ENCODE results near the gene PPHLN1. TPM values are rescaled to one million over a fixed set of nuclear protein-coding genes. Genes with fewer than 3 reads are reported as not detected.
"Not testable (repeated sequence)": the region's sequence is repeated elsewhere in the genome, so short reads cannot be mapped to it uniquely, and the experiment has no call there.

Gene PPHLN1
- polyA plus RNA-seq, 2 donors = 15.0 to 27.2 TPM

DNA sequence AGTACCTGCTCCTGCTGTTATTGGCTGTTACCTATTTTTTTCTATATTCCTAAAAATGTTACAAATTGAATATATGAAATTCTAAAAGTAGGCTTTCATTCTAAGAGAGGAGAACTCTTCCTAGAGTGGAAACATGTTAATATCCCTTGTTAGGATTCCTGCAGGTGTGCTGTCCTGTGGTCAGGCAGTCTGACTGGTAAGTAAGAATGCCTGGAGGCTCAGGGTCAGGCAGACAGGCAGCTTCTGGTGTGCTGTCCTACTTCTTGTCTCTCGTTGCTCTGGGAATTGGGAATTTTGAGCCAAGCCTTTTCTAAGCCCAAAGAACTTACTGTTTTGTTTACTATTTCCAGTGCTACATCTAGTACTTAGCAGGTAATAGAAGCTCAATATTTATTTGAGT is 10.3 kb downstream of the PPHLN1 start:
- Histone ChIP-seq H3K36me3 (ENCODE audit: control insufficient read depth in 2 of 2, insufficient read depth in 2 of 2, low read length in 1 of 2) (peaks cover 0 to 2% of the 10 kb centered on the region in 2 donors), H3K4me3 (ENCODE audit: low read depth in 1 of 2, low read length in 2 of 2) (no peak overlapping the region), H3K9me3 (ENCODE audit: control insufficient read depth in 2 of 2, insufficient read depth in 1 of 2, low read depth in 1 of 2, low read length in 1 of 2) (no peaks in the 10 kb centered on the region), H3K27me3 (ENCODE audit: control insufficient read depth in 1 of 2, insufficient read depth in 2 of 2, low read length in 2 of 2) (no peaks in the 10 kb centered on the region), H3K27ac (ENCODE audit: low read depth in 2 of 2, low read length in 1 of 2) (no peak overlapping the region), H3K4me1 (ENCODE audit: control insufficient read depth in 2 of 2, insufficient read depth in 2 of 2, low read length in 1 of 2) (no peaks in the 10 kb centered on the region)
- WGBS, 2 donors = 50 to 52% methylated on average over 1 of the region's 1 CpG

DNA sequence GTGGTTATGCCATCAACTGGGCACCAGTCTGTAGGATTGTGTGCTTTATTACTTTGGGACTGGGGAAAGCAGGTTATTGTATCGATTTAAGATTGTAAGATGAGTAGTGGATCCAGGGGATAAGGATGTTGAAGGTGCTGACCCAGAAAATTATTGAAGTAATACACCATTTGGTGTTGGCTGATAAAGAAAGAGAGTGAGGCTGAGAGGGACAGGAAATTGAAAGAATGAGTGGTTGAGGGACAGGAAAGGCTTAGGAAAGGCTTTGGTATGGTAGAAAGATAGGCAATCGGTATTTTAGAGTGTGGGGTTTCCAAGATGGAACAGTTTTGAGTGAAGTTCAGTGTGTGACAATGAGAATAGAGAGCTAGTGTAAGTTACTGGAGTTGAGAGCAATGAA is 12.3 kb downstream of the PPHLN1 start:
- H3K4me3 ChIP-seq (ENCODE audit: low read depth in 1 of 2, low read length in 2 of 2) = no peak overlapping the region
- H3K27me3 ChIP-seq (ENCODE audit: control insufficient read depth in 1 of 2, insufficient read depth in 2 of 2, low read length in 2 of 2) = no peaks in the 10 kb centered on the region
- 92 to 97% methylated on average over 2 of the region's 2 CpGs for WGBS, 2 donors
- peaks cover 0 to 2% of the 10 kb centered on the region in 2 donors for H3K36me3 ChIP-seq (ENCODE audit: control insufficient read depth in 2 of 2, insufficient read depth in 2 of 2, low read length in 1 of 2)
- no peak overlapping the region for H3K27ac ChIP-seq (ENCODE audit: low read depth in 2 of 2, low read length in 1 of 2)
- H3K4me1 ChIP-seq (ENCODE audit: control insufficient read depth in 2 of 2, insufficient read depth in 2 of 2, low read length in 1 of 2) = no peaks in the 10 kb centered on the region
- H3K9me3 ChIP-seq (ENCODE audit: control insufficient read depth in 2 of 2, insufficient read depth in 1 of 2, low read depth in 1 of 2, low read length in 1 of 2) = no peaks in the 10 kb centered on the region

DNA sequence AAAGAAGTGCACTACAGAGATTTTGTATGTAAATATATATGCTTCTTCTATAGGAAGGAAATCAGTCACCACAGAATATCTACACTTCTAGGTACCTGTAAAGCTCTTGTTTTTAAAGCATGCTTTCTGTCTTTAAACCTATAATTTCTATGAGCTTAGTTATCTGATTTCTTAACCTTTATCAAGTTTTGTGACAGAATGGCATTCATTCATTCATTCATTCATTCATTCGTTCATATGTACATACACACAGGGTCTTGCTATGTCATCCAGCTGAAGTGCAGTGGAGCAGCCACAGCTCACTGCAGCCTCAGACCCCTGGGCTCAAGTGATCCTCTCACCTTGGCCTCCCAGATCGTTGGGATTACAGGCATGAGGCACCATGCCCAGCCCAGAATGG is 16.1 kb downstream of the PPHLN1 start:
- H3K36me3 ChIP-seq (ENCODE audit: control insufficient read depth in 2 of 2, insufficient read depth in 2 of 2, low read length in 1 of 2) = no peaks in the 10 kb centered on the region
- no peak overlapping the region for H3K4me3 ChIP-seq (ENCODE audit: low read depth in 1 of 2, low read length in 2 of 2)
- H3K27ac ChIP-seq (ENCODE audit: low read depth in 2 of 2, low read length in 1 of 2) = no peak overlapping the region
- H3K27me3 ChIP-seq (ENCODE audit: control insufficient read depth in 1 of 2, insufficient read depth in 2 of 2, low read length in 2 of 2) = no peaks in the 10 kb centered on the region
- H3K4me1 ChIP-seq (ENCODE audit: control insufficient read depth in 2 of 2, insufficient read depth in 2 of 2, low read length in 1 of 2) = no peaks in the 10 kb centered on the region
- 77 to 82% methylated on average over 2 of the region's 2 CpGs for whole genome bisulfite sequencing, 2 donors
- H3K9me3 ChIP-seq (ENCODE audit: control insufficient read depth in 2 of 2, insufficient read depth in 1 of 2, low read depth in 1 of 2, low read length in 1 of 2) = no peaks in the 10 kb centered on the region

DNA sequence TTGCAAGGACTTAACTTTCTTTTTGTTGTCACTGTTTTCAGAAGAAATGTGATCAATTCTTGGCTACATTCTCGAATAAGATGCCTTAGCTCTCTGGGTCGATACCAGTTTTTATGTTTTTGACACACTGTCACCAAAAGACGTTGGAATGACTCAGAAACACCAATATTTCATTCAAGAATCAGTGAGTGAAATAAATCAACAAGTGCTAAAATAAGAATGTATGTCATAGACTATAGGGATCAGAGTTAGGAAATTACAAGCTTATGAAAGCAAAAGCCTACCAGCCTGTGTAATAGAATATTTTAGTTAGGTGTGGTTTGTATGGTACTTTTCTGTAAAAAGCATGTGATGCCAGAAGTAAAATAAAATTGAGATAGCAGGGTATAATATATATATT is 17.8 kb downstream of the PPHLN1 start:
- H3K9me3 ChIP-seq (ENCODE audit: control insufficient read depth in 2 of 2, insufficient read depth in 1 of 2, low read depth in 1 of 2, low read length in 1 of 2) = no peaks in the 10 kb centered on the region
- 64 to 69% methylated on average over 3 of the region's 3 CpGs for WGBS, 2 donors
- no peaks in the 10 kb centered on the region for H3K36me3 ChIP-seq (ENCODE audit: control insufficient read depth in 2 of 2, insufficient read depth in 2 of 2, low read length in 1 of 2)
- no peak overlapping the region for H3K27ac ChIP-seq (ENCODE audit: low read depth in 2 of 2, low read length in 1 of 2)
- H3K4me3 ChIP-seq (ENCODE audit: low read depth in 1 of 2, low read length in 2 of 2) = no peak overlapping the region
- no peaks in the 10 kb centered on the region for H3K27me3 ChIP-seq (ENCODE audit: control insufficient read depth in 1 of 2, insufficient read depth in 2 of 2, low read length in 2 of 2)
- no peaks in the 10 kb centered on the region for H3K4me1 ChIP-seq (ENCODE audit: control insufficient read depth in 2 of 2, insufficient read depth in 2 of 2, low read length in 1 of 2)

DNA sequence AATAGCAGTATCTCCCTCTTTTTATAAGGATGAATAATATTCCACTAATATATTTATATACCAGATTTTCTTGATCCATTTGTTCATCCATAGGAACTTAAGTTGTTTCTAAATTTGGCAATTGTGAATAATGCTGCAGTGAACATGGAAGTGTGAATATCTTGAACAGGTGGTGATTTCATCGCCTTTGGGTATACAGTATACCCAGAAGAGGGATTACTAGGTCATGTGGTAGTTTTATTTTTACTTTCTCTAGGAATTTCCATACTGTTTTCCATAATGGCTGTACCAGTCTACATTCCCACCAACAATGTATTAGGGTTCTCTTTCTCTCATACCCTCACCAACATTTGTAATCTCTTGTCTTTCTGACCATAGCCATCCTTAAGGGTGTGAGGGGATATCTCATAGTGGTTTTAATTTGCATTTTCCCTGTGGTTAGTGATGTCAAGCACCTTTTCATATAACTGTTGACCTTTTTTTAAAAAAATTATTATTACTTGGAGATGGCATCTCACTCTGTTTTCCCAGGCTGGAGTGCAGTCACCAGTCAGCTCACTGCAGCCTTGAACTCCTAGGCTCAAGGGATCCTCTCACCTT is 20.5 kb downstream of the PPHLN1 start:
- 94 to 100% methylated on average over 1 of the region's 1 CpG for WGBS, 2 donors

DNA sequence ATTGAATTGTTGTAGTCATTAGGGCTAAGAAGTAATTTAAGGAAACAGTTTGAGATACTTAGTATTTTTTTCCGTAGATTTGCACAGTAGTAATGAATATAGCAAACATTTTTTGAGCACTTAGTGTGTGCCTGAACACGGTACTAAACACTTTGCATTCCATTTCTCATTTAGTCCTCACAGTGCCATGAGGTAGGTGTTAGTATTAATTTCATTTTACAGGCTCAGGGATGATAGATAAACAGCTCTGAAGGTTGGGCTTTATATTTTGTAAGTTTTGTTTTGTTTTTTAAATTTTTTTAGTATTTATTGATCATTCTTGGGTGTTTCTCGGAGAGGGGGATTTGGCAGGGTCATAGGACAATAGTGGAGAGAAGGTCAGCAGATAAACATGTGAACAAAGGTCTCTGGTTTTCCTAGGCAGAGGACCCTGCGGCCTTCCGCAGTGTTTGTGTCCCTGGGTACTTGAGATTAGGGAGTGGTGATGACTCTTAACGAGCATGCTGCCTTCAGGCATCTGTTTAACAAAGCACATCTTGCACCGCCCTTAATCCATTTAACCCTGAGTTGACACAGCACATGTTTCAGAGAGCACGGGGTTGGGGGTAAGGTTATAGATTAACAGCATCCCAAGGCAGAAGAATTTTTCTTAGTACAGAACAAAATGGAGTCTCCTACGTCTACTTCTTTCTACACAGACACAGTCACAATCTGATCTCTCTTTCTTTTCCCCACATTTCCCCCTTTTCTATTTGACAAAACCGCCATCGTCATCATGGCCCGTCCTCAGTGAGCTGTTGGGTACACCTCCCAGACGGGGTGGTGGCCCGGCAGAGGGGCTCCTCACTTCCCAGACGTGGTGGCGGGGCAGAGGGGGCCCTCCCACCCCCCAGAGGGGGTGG is 23.4 kb downstream of the PPHLN1 start:
- H3K27ac ChIP-seq (ENCODE audit: low read depth in 2 of 2, low read length in 1 of 2); H3K27me3 ChIP-seq (ENCODE audit: control insufficient read depth in 1 of 2, insufficient read depth in 2 of 2, low read length in 2 of 2); H3K9me3 ChIP-seq (ENCODE audit: control insufficient read depth in 2 of 2, insufficient read depth in 1 of 2, low read depth in 1 of 2, low read length in 1 of 2); H3K4me3 ChIP-seq (ENCODE audit: low read depth in 1 of 2, low read length in 2 of 2); H3K36me3 ChIP-seq (ENCODE audit: control insufficient read depth in 2 of 2, insufficient read depth in 2 of 2, low read length in 1 of 2); H3K4me1 ChIP-seq (ENCODE audit: control insufficient read depth in 2 of 2, insufficient read depth in 2 of 2, low read length in 1 of 2): not testable (repeated sequence)
- WGBS, 2 donors = 95 to 96% methylated on average over 10 to 11 of the region's 16 CpGs

More for the DNA sequence above, 20.5 kb downstream of the PPHLN1 start:
- H3K9me3 ChIP-seq (ENCODE audit: control insufficient read depth in 2 of 2, insufficient read depth in 1 of 2, low read depth in 1 of 2, low read length in 1 of 2) = no peaks in the 10 kb centered on the region
- H3K4me3 ChIP-seq (ENCODE audit: low read depth in 1 of 2, low read length in 2 of 2) = no peak overlapping the region
- H3K27ac ChIP-seq (ENCODE audit: low read depth in 2 of 2, low read length in 1 of 2) = no peak overlapping the region
- no peaks in the 10 kb centered on the region for H3K36me3 ChIP-seq (ENCODE audit: control insufficient read depth in 2 of 2, insufficient read depth in 2 of 2, low read length in 1 of 2)
- H3K27me3 ChIP-seq (ENCODE audit: control insufficient read depth in 1 of 2, insufficient read depth in 2 of 2, low read length in 2 of 2) = no peaks in the 10 kb centered on the region
- no peaks in the 10 kb centered on the region for H3K4me1 ChIP-seq (ENCODE audit: control insufficient read depth in 2 of 2, insufficient read depth in 2 of 2, low read length in 1 of 2)

DNA sequence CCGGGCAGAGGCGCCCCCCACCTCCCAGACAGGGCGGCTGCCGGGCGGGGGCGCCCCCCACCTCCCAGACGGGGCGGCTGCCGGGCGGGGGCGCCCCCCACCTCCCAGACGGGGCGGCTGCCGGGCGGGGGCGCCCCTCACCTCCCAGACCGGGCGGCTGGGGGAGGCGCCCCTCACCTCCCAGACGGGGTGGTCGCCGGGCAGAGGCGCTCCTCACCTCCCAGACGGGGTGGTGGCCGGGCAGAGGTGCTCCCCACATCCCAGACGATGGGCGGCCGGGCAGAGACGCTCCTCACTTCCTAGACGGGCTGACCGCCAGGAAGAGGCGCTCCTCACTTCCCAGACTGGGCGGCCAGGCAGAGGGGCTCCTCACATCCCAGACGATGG is 24.0 kb downstream of the PPHLN1 start:
- not testable (repeated sequence) for H3K36me3 ChIP-seq (ENCODE audit: control insufficient read depth in 2 of 2, insufficient read depth in 2 of 2, low read length in 1 of 2); H3K27ac ChIP-seq (ENCODE audit: low read depth in 2 of 2, low read length in 1 of 2); H3K4me3 ChIP-seq (ENCODE audit: low read depth in 1 of 2, low read length in 2 of 2); H3K27me3 ChIP-seq (ENCODE audit: control insufficient read depth in 1 of 2, insufficient read depth in 2 of 2, low read length in 2 of 2); H3K4me1 ChIP-seq (ENCODE audit: control insufficient read depth in 2 of 2, insufficient read depth in 2 of 2, low read length in 1 of 2); H3K9me3 ChIP-seq (ENCODE audit: control insufficient read depth in 2 of 2, insufficient read depth in 1 of 2, low read depth in 1 of 2, low read length in 1 of 2)
- whole genome bisulfite sequencing, 2 donors = 94 to 97% methylated on average over 23 to 34 of the region's 34 CpGs

DNA sequence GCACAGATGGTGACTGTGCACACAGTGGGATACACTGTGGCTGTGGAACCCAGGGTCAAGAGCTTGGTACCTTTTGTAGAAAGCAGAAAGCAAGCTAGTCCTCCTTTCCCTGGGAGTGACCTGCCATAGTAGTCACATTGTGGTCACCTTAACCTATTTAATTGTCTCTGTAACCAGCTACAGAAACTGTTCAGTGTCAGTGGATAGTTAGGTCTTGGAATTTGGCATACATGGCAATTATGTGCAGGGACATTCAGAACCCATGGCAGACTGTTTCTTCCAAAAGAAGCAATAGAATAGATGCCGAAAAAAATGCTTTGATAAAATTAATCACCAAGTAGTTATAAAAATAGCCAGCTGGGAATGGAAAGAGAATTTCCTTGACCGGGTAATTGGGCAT is 30.4 kb downstream of the PPHLN1 start:
- Histone ChIP-seq H3K4me1 (ENCODE audit: control insufficient read depth in 2 of 2, insufficient read depth in 2 of 2, low read length in 1 of 2) (no peaks in the 10 kb centered on the region), H3K36me3 (ENCODE audit: control insufficient read depth in 2 of 2, insufficient read depth in 2 of 2, low read length in 1 of 2) (no peaks in the 10 kb centered on the region)
- 79 to 86% methylated on average over 2 of the region's 2 CpGs for WGBS, 2 donors

DNA sequence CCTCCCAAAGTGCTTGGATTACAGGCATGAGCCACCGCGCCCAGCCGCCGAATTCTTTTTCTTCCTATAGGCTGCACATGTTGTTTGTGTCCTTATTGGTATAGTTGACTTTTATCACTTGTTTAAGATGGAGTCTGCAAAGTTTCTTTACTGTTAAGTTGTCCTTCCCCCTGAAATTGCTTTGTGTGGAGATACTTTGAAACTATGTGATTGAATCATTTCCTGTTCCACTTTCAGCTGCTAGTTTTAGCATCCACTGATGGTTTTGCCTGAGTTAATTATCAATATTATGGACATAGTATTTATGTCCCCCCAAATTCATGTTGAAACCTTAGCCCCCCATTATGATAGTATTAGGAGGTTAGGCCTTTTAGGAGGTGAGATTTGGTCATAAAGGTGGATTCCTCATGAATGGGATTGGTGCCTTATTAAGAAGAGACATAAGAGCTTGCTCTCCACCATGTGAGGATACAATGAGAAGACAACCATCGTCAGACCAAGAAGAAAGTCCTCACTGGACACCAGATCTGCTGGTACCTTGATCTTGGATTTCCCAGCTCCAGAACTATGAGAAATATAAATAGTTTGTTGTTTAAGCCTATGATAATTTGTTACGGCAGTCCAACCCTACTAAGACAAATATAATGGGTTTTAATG is 34.9 kb downstream of the PPHLN1 start:
- no peaks in the 10 kb centered on the region for H3K9me3 ChIP-seq (ENCODE audit: control insufficient read depth in 2 of 2, insufficient read depth in 1 of 2, low read depth in 1 of 2, low read length in 1 of 2)
- WGBS, 2 donors = 89 to 94% methylated on average over 6 of the region's 6 CpGs
- no peaks in the 10 kb centered on the region for H3K4me1 ChIP-seq (ENCODE audit: control insufficient read depth in 2 of 2, insufficient read depth in 2 of 2, low read length in 1 of 2)
- H3K27ac ChIP-seq (ENCODE audit: low read depth in 2 of 2, low read length in 1 of 2) = no peak overlapping the region
- no peak overlapping the region for H3K4me3 ChIP-seq (ENCODE audit: low read depth in 1 of 2, low read length in 2 of 2)
- no peaks in the 10 kb centered on the region for H3K27me3 ChIP-seq (ENCODE audit: control insufficient read depth in 1 of 2, insufficient read depth in 2 of 2, low read length in 2 of 2)
- H3K36me3 ChIP-seq (ENCODE audit: control insufficient read depth in 2 of 2, insufficient read depth in 2 of 2, low read length in 1 of 2) = no peaks in the 10 kb centered on the region

More for the DNA sequence above, 30.4 kb downstream of the PPHLN1 start:
- Histone ChIP-seq H3K27me3 (ENCODE audit: control insufficient read depth in 1 of 2, insufficient read depth in 2 of 2, low read length in 2 of 2) (no peaks in the 10 kb centered on the region), H3K4me3 (ENCODE audit: low read depth in 1 of 2, low read length in 2 of 2) (no peak overlapping the region), H3K27ac (ENCODE audit: low read depth in 2 of 2, low read length in 1 of 2) (no peak overlapping the region), H3K9me3 (ENCODE audit: control insufficient read depth in 2 of 2, insufficient read depth in 1 of 2, low read depth in 1 of 2, low read length in 1 of 2) (no peaks in the 10 kb centered on the region)
